ENCODE results near the gene CDH4. TPM values are rescaled to one million over a fixed set of nuclear protein-coding genes. Genes with fewer than 3 reads are reported as not detected.
A peak's percentile ranks its signal among the peaks of the same experiment; 100 is the strongest.

The CDH4 gene
- total RNA-seq, 1 experiment from 2014 or later: 0.12 TPM

DNA sequence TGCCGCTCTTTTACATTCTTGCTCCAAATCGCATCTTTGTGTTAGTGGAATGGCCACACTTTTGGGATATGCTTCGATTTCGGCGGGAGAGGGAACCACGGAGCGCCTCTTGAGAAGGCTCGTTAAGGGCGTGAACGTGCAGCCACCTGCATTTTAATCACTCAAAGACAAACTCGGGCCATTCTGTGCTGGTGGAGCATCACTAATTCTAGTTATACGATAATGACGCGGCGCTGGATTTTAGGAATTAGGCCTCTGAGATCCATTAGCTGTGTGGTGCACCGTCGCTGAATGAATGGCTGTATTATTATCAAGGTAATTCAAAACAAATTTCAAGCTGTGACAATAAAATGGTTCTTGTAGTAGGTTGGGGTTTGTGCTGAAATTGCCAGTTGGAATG lies 305.6 kb downstream of the CDH4 start:
- no peak for DNase-seq (ENCODE audit: low read depth)

DNA sequence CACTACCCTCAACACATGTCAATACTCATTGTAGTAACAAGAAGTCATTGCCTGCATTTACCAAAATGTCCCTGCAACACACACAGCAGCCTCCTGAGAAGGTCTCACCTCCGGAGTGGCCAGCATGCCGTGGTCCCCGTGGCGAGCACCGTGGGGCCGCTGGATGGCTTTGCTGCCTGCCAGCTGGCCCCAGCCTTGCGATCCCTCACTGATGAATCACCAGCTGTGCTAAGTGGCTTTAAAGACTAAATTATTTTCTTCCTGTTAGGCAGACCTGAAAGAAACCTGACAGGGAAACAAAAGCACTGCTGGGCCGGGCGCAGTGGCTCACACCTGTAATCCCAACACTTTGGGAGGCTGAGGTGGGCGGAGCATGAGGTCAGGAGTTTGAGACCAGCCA lies 306.7 kb downstream of the CDH4 start:
- peak; percentile 20 for DNase-seq (ENCODE audit: low read depth)

DNA sequence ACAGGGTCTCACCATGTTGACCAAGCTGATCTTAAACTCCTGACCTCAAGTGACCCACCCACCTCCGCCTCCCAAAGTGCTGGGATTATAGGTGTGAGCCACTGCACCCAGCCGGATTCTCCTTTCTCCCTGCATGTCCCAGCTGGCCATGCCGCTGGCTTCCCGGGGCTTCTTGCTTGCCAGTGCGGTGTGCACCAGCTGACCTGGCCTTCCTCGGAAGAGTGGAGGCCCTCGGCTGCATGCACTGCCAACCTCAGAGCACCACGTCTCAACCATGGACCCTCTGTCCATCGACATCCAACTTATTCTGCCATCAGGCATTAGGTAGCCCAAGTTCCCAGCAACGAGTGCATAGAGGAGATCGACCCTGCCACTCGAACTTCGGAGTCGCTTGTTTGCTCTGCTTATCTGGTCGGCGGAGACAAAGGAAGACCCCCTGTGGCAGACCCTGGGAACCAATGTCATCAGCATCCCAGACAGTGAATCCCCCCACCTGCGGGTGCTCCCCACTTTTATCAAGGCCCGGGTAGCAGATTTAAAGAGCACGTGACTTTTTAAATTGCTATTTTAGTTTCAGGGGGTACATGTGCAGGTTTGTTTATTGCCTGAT lies 307.8 kb downstream of the CDH4 start:
- DNase-seq (ENCODE audit: low read depth): no peak

DNA sequence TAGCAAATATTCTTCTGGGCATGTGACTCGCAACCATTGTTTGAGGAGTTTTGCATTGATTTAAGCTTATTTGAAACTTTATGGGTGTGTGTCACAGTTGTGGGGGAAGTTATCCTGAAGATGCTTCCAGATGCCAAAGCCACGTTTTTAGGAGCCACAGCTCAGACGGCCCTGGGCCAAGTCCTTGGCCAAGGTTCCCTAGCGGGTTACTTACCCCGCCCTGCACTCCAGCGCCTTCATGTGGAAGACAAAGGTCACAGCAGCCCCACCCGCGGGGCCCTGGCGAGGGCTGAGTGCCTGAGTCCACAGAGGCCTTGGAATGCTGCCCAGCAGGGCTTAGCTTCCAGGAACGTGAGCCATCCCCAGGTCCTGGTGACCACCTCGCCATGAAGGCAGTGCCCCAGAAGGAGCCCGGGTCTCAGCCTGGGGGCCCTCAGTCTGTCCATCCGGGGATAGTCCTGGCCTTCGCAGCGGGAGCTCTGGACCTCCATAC lies 308.3 kb downstream of the CDH4 start:
- DNase-seq (ENCODE audit: low read depth): peak; percentile 19

DNA sequence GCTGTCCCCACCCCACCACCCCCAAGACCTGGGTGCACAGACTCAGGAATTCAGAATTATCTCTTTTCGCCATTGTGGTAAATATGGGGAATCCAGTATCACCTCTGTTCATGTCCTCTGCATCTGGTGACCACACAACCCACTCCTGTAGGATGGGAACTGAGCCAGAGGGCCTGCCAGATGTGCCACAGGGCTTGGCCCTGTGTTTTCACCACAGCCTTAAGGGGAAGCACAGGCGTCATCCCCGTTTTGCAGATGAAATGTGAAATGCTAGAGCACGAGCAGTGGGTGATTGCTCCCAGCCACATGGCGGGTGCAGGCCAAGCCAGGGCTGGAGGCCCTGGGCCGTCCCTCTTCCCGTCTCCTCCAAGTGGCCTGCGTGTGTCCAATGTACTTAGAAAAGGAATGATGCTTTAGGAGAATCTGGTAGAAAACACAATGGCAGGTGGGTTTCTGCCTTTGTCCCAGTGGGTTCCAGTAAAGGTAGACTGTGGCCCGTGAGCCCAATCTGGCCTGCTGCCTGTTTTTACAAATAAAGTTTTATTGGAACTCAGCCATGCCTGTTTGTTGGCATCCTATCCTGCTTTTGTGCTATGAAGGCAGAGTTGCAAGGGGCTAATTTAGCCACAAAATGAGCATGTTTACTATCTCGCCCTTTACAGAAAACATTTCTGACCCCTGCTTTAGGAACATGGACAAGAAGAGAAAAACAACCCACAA lies 309.2 kb downstream of the CDH4 start:
- DNase-seq (ENCODE audit: low read depth): peak; percentile 28

DNA sequence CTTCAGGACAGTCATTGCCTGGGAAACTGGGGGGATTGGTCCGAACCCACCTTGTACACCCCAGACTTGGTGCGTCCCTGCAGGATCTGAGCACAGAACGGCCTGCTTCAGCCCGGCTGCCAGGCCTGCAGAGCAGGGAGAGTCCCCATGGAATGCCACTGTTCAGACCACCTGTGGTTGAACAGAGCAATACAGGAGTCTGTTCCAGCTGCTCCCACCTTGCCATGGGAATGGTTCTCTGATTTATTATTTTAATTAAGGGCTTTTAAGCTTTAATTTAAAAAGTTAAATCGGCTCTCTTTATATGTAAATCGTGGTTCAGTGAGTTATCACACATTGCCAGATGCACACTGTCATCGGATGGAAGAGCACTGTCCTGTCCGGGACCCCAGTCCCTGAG lies 310.4 kb downstream of the CDH4 start:
- no peak for DNase-seq (ENCODE audit: low read depth)

DNA sequence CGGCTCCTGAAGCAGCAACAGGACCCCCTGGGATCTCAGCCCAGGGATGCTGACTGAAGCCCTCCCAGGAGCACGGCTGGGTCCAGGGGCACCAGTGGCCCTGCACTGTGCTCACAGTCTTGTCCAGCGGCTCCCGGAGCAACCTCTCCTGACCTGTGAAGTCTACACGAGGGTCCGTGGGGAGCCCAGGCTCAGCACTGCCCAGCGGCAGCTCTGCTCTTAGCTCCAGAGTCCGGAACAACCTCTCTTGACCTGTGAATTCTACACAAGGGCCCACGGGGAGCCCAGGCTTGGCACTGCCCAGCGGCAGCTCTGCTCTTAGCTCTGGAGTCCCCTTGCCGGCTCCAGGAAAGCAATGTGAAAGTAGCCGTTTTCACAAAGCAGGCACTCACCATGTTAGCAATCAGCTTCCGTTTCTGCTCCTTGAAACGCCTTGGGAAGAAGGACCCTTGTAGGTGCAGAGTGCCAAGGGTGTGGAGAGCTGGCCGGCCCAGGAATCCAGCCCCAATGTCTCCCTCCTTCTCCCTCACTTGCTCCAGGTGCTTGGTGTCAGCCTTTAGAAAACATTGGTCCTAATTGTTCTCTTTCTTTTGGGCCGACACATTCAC lies 310.9 kb downstream of the CDH4 start:
- DNase-seq (ENCODE audit: low read depth): no peak

DNA sequence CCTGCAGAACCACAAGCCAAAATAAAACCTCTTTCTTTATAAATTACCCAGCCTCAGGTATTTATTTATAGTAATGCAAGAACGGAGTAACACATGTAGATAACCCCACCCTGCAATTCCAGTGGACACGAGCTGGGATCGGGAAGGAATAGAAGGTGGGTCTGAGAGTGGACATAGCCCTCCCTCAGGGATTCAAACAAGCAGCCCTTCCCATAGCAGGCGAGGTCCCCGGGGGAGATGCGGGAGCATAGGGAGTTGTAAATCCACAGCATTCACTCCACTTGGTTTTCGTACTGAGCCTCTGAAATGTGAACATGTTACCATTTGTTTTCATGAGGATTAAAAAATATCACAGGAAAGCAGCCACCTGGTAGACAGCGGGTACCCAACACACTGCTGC lies 312.6 kb downstream of the CDH4 start:
- no peak for DNase-seq (ENCODE audit: low read depth)

DNA sequence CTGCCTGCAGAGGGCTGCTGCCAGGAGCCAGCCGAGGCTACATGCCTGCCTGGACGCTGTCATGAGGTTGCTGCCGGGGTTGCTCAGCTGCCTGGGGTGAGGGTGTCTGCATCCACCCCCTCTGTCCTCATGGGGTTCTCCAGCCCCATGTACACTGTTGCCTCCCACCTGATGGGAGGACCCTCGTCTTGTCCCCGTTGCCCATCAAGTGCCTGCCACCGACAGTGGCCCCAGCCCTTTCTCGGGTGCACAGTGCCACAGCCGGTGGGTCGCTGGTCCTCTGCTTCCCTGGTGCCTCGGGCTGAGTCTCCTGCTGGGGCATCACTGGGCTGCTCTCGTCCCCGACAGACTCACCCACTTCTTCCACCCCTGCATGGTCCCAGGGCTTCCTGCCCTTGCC lies 313.7 kb downstream of the CDH4 start:
- no peak for DNase-seq (ENCODE audit: low read depth)

DNA sequence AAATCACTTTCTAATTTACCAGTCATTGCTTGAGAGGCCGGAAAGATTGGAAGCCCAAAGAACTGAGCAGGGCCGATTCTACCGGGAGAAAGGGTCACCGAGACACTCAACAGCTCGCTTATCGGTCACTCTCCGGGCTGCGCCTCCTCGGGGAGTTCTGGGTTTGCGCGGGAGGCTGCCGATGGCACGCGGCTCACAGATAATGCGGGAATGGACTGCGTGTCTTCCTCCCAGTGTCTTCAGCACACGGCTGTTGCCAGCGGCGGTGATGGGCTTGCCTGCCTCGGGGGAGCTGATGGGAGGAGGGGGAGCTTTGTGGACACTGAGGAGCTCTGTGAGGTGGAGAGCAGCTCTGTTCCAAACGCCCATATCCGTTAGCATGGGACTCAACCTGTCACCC lies 314.6 kb downstream of the CDH4 start:
- DNase-seq (ENCODE audit: low read depth): no peak

DNA sequence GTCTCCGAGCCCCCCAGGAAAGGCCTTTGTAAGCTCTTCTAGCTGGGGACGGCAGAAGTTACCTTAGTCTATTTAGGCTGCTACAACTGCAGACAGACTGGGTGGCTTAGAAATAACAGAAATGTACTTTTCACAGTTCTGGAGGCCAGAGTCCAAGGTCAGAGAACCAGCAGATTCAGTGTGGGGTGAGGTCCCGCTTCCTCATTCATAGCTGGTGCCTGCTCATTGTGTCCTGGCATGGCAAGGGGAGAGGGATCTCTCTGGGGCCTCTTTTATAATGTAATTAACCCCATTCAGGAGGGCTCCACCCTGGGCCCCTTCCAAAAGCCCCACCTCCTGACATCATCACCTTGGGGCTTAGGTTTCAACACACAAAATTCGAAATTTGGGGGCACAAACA lies 315.1 kb downstream of the CDH4 start:
- DNase-seq (ENCODE audit: low read depth): no peak

DNA sequence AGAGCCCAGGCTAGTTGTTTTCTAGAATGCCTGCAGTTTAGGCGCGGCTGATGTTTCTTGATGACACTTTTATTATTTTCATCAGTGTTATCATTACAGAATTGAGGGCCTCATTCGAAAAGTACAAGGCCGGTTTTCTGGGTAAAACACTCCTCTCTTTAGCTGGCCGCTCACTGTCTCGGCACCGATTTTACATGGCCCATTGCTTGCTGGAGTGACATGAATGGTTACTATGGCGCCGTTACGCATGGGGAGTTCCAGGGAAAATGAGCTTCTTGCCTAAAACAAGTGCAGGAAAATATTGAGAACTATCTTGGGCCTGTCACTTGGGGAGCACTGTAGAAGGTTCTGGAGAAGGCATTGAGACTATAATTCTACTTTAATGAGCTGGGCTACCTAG lies 317.8 kb downstream of the CDH4 start:
- DNase-seq (ENCODE audit: low read depth): no peak

DNA sequence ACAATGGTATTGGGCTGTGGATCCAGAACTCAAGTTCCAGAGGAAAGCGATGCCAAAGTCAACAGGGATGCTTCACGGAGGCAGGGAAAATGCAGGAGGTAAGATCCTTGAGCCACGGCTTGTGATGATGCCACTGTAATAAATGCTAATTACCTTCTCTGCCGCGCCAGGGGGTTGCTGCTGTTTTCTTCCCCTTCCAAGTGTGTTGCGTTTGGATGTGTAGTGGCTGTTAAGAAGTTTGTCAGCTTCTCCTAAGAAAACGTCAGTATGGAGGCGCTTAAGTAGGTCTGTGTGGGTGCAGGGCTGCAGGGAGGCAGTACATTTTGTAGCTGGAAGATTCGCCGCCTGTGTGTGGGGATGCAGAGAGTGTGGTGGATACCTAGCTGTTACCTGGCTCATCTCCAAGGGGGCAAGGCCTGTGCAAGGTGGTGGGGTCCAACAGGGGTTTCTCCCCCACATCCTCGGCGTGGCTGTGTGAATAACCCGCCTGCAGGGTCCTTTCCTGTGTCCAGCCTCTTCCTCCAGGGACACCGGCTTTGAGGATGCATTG lies 318.7 kb downstream of the CDH4 start:
- DNase-seq (ENCODE audit: low read depth): no peak

DNA sequence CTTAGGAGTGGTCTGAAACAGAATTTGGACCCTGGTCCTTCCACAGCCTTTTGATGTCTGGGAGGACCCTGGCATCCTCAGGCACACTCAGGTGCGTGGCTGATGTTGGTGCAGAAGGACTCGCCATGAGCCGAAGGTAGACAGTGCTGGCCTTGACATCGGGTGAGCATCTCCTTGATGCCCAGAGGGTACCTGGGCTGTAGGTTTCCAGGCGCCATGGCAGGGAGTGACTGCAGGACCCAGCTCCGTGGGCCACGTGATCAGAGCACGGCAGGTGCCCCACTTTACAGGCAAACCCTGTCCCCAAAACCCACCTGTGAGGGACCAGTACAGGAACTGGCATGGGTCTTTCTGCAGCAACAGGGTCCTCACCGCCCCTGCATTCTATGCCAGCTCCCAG lies 319.2 kb downstream of the CDH4 start:
- DNase-seq (ENCODE audit: low read depth): no peak

DNA sequence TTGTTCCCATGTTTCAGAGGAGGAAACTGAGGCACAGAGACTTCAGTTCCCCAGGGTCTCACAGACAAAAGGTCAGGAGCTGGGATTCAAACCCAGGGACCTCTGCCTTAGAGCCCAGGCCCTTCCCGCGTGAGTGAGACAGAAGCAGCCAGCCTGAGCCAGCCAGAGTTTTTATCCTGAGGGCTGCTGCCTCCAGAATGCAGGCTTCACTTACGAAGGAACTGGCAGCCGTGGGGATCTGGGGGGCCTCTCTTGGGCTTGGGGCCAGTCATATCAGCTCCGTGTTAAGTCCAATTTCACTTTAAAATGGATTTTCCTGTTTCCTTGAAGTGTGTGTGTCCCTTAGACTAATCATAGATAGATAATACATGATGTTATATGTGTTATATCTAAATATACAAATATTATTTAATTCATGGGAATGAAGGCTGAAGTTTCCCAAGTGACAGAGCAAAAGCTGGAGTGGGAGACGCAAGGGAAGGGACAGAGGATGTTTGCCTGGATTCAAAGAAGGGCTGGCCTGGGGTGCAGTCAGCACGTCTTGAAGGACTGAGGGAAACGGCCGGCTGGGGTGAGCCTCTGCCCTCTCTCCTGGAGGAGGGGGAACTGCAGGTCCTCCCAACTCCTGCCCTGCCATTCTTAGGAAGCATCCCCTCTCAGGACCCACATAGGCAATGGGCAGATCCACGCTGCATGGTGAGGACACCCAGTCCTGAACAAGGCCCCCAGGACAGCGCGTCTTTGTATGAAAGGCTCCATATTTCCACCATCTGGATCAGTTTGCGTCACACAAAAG lies 320.1 kb downstream of the CDH4 start:
- no peak for DNase-seq (ENCODE audit: low read depth)

DNA sequence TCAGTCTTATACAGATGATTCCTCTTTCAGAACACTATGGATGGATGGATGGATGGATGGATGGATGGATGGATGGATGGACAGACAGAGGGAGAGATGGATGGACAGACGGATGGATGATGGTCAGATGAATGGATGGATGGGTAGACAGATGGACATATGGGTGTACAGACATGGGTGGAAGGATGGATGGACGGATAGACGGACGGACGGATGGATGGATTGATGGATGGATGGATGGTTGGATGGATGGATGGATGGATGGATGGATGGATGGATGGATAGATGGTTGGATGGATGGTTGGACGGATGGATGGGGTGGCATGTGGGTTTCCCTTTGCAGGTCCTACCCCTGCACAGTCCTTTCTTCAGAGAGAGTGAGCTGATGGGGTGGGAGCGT lies 320.7 kb downstream of the CDH4 start:
- DNase-seq (ENCODE audit: low read depth): no peak

DNA sequence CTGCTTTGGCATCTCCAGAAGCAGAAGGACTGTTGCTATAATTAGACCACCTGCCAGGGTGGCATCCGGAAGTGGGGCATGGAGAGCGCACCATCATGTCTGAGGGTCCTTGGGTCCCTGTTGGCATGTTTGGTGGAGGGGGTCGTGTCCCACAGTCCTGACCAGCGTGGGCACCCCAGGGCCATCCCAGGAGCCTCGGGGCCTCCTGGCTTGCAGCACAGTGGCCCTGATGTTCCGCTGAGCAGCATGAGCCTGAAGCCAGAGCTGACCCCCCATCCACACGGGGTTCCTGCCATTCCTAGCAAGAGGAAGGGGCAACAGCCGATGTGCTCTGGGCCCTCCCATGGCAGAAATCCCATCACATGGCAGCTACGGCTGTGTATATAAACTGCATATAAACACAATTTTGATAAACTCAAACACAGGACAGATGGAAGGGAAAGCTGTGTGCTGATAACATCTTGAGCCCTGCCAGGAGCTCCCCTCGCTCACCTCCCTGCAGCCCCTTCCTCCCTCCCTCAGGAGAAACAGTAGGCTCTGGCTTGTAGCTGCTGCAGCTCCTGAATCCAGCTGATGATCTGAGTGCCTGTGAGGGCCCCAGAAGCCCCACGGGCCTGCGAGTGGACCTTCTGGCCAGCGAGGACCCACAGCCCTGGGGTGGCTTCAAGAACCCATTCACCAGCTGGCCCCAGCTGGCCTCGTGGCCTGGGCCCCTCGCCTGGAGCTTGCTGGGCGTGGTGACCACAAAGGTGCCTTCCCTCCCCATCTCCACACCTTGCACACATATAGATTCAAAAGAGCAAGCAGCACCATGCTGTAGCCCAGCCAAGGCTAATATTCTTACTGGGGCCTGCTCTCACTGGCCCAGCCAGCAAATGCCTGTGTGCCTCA lies 321.6 kb downstream of the CDH4 start:
- no peak for DNase-seq (ENCODE audit: low read depth)

DNA sequence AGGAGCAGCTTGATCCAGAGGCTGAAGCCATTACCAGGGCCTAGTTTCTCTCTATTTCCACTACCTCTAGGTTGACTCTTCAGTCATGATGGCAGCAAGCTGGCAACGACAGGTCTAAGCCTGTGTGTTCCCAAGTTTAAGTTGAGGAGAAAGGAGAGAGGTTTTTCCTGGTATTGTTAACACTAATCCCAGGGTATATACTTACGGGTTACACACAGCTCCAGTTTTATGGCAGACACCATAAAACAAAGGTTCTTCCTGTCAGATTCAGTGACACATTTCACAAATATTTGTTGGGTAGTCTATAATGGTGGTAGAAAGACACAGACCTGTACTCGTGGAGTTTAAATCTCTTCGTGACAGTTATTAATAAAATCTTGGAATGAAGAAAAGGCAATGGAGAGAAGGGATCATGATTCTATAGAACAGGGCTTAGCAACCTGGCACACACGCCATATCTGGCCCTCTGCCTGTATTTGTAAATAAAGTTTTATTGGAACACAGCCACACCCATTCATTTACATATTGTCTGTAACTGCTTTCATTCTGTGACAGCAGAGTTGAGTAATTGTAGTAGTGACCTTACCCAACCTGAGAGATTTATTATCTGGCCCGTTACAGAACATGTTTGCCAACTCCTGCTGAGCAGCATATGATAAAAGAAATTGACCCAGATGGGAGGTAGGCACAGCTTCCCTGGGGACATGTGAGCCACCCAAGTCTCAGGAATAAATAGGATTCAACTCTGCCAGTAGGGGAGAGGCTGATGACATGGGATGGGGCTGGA lies 323.3 kb downstream of the CDH4 start:
- DNase-seq (ENCODE audit: low read depth): no peak

DNA sequence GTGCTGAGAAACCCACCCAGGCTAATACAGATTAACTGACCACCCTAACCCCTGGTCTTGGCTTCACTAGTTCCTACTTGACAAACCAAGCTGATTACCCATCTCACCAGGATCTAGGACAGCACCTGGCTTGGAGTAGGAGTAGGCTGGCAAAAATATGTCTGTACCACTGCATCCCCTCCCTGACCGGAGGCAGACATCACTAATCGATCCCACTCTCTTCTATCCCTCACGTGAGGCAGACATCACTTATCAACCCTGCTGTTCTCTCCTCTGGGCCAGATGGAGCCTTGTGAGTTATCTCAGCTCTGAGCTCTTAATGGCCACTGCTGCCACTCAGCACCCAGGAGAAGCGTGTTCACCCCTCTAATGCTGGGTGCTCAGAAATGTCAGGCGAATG lies 324.3 kb downstream of the CDH4 start:
- DNase-seq (ENCODE audit: low read depth): no peak

DNA sequence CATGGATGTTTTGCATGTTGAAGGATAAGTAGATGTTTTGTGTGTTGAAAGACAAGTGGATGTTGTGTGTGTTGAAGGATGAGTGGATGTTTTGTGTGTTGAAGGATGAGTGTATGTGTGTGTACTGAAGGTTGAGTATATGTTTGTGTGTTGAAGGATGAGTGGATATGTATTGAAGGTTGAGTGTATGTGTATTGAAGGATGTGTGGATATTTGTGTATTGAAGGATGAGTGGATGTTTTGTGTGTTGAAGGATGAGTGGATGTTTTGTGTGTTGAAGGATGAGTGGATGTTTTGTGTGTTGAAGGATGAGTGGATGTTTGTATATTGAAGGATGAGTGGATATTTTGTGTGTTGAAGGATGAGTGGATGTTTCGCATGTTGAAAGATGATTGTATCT lies 325.0 kb downstream of the CDH4 start:
- DNase-seq (ENCODE audit: low read depth): no peak

Measured in RPMI7951 (cell line).